Stomach (tissue), 4 donors: ENCODE data around the gene ASXL3.

Source experiments
- EP300 ChIP-seq: sonication (generic); formaldehyde crosslinking; IDR thresholded peaks from one replicate; pipeline ENCODE4 v1.6.1; 2017; ENCODE audit warnings: antibody characterized with exemption
- POLR2A ChIP-seq, 4 donors: fragments of 450-650 bp; IDR thresholded peaks; one replicate each; pipeline ENCODE4 v1.6.1; 2016; ENCODE audit warnings: antibody characterized with exemption in 4 of 4, control low read depth in 2 of 4, mild to moderate bottlenecking in 1 of 4, moderate library complexity in 1 of 4

DNA sequence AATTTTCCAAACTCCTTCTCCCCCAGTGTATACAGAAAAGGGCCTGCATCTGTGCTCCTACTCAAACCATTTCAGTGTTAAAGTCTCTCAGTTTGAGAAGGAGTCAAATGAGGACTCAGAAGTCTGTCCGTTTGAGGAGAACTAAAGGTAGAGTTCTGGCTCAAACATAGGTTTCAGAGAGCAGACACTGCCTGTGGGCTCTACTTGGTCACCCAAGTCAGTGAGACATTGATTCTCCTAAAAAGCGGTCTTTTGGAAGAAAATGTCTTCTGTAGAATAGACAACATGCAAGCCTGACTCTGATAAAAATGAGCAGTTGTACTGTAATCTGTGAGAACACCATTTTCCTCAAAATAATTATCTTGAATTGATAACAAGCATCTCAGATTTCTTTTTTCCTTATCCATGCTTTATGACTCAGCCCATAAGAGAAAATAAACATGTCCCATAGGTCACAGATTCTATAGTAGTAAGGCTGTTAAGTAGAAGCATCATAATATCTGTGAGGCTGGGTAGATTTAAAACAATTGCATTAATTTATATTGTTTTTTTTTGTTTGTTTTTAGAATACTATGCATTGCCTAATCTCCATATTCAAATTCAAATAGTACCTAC, 82.8 kb downstream of the ASXL3 start:
- TF ChIP-seq POLR2A (IDR thresholded peaks at IDR 0.05) (no peak), EP300 (no peak)
